ENCODE measurements around the gene ITGB6. TPM values are rescaled to one million over a fixed set of nuclear protein-coding genes. Genes with fewer than 3 reads are reported as not detected.

Gene ITGB6
- total RNA-seq, 1 experiment from 2014 or later = 7.2 TPM

DNA sequence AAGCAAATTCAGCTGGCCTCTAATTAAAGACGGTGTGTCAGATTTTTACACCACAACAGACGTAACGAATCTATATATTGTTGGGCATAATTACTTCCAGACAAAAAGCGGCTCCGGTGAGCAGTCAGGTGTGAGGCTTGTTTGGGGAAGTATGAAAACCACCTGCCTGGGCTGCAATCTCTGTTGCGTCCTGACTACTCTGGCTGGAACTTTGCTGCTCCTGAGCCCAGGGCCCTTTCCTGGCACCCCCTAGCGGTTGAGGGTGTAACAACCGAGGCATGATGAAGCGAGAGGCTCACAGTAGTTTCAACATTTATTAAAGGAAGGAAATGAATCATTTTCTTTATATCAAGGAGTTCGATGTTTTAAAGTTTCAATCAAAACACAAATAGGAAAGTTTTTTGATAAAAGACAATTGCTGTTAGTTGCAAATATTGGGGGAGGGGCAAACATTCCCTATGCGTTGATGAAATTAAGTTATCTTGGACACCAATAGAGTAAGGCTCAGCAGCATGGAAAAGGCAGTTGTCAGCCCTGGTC is 10.6 kb upstream of the ITGB6 start:
- TF ChIP-seq EZH2phosphoT487 (IDR thresholded peaks at IDR 0.05; ENCODE audit: borderline replicate concordance, low read length) (no peak), EZH2 (IDR thresholded peaks at IDR 0.05; ENCODE audit: low read length, unreplicated experiment) (no peak)
- TF ChIP-seq, protein P1, sequence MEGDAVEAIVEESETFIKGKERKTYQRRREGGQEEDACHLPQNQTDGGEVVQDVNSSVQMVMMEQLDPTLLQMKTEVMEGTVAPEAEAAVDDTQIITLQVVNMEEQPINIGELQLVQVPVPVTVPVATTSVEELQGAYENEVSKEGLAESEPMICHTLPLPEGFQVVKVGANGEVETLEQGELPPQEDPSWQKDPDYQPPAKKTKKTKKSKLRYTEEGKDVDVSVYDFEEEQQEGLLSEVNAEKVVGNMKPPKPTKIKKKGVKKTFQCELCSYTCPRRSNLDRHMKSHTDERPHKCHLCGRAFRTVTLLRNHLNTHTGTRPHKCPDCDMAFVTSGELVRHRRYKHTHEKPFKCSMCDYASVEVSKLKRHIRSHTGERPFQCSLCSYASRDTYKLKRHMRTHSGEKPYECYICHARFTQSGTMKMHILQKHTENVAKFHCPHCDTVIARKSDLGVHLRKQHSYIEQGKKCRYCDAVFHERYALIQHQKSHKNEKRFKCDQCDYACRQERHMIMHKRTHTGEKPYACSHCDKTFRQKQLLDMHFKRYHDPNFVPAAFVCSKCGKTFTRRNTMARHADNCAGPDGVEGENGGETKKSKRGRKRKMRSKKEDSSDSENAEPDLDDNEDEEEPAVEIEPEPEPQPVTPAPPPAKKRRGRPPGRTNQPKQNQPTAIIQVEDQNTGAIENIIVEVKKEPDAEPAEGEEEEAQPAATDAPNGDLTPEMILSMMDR (conservative IDR thresholded peaks at IDR 0.05; ENCODE audit: low read depth, low read length) = peak; percentile 90
- Histone ChIP-seq H3K9me3 (ENCODE audit: low read length) (no peaks in the 10 kb centered on the region), H3K27me3 (ENCODE audit: low read length) (no peaks in the 10 kb centered on the region), H3K4me3 (ENCODE audit: low read length) (no peak overlapping the region), H3K27ac (ENCODE audit: low read length) (no peak overlapping the region), H4K20me1 (ENCODE audit: low read length) (no peaks in the 10 kb centered on the region), H2AFZ (ENCODE audit: low read length) (no peak overlapping the region), H3K9me2 (replicated peaks; ENCODE audit: low read length) (no peaks in the 10 kb centered on the region), H3K9ac (ENCODE audit: low read length) (no peak overlapping the region), H3K4me2 (ENCODE audit: low read length) (0 out of 2 replicates have a peak overlapping the region, but pooled peaks have one; percentile 1), H3K36me3 (ENCODE audit: low read depth, low read length) (no peaks in the 10 kb centered on the region; the same call in 1 of the 2 replicates), H3K79me2 (ENCODE audit: low read length) (no peaks in the 10 kb centered on the region), H3K4me1 (ENCODE audit: insufficient read depth, low read length) (peaks cover 83% of the 10 kb centered on the region), H3F3A (ENCODE audit: low read length, unreplicated experiment) (peaks cover 4% of the 10 kb centered on the region)
- ChIA-PET POLR2A (ENCODE audit: unreplicated experiment) (no interaction called here), CTCF (no interaction called here)
- intact Hi-C loops (cut with micrococcal nuclease) = loop anchor here (1.0 kb wide), 1 partner anchor 100 kb away; no protein-coding TSS in a partner anchor
- peak; percentile 75 for DNase-seq
- ATAC-seq = no peak
- no TSS peak for BruUV-seq (replicated peaks)

DNA sequence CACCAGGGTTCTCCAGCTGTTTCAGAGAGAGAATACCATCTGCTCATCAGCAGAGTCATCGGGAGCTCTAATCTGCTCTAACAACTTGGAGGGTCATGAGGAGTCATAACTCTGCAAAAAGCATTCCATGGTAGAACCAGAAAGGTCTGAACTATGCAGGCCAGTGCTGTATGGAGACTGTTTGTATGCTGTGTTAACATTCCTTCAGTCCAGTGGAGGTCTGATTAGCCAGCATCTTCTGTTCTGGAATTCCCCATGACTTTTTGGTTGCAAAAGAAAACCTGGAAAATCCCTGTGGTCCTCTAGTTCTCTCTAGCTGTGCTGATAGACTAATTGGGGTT is 9.4 kb upstream of the ITGB6 start:
- Histone ChIP-seq H3K79me2 (ENCODE audit: low read length) (no peaks in the 10 kb centered on the region), H3K36me3 (ENCODE audit: low read depth, low read length) (no peaks in the 10 kb centered on the region; the same call in 1 of the 2 replicates), H2AFZ (ENCODE audit: low read length) (no peak overlapping the region), H3K9ac (ENCODE audit: low read length) (no peak overlapping the region), H3K27ac (ENCODE audit: low read length) (no peak overlapping the region), H3K9me2 (replicated peaks; ENCODE audit: low read length) (no peaks in the 10 kb centered on the region), H4K20me1 (ENCODE audit: low read length) (no peaks in the 10 kb centered on the region), H3K27me3 (ENCODE audit: low read length) (no peaks in the 10 kb centered on the region), H3K4me3 (ENCODE audit: low read length) (no peak overlapping the region), H3K4me1 (ENCODE audit: insufficient read depth, low read length) (peaks cover 81% of the 10 kb centered on the region), H3K9me3 (ENCODE audit: low read length) (no peaks in the 10 kb centered on the region), H3K4me2 (ENCODE audit: low read length) (no peak overlapping the region), H3F3A (ENCODE audit: low read length, unreplicated experiment) (peaks cover 8% of the 10 kb centered on the region)
- ChIA-PET POLR2A (ENCODE audit: unreplicated experiment) (no interaction called here), CTCF (no interaction called here)
- intact Hi-C loops (cut with micrococcal nuclease) = loop anchor here (2.0 kb wide), 1 partner anchor 19 kb away; no protein-coding TSS in a partner anchor
- DNase-seq (peak; percentile 26), ATAC-seq (no peak)
- BruUV-seq (replicated peaks) = no TSS peak
- TF ChIP-seq EZH2 (IDR thresholded peaks at IDR 0.05; ENCODE audit: low read length, unreplicated experiment) (no peak), EZH2phosphoT487 (IDR thresholded peaks at IDR 0.05; ENCODE audit: borderline replicate concordance, low read length) (no peak)
- TF ChIP-seq, protein P1 (conservative IDR thresholded peaks at IDR 0.05; ENCODE audit: low read depth, low read length) = no peak
